Hematopoietic multipotent progenitor cell treated with erythropoietin and hydrocortisone succinate and interleukin-3 and kit ligand, for 4 days (in vitro differentiated cells): ENCODE results near the gene TOR1A.

Source experiments
- DNase-seq: peaks from one replicate; pipeline ENCODE4 v3.0.0-alpha.2; 2015

The TOR1A gene

DNA sequence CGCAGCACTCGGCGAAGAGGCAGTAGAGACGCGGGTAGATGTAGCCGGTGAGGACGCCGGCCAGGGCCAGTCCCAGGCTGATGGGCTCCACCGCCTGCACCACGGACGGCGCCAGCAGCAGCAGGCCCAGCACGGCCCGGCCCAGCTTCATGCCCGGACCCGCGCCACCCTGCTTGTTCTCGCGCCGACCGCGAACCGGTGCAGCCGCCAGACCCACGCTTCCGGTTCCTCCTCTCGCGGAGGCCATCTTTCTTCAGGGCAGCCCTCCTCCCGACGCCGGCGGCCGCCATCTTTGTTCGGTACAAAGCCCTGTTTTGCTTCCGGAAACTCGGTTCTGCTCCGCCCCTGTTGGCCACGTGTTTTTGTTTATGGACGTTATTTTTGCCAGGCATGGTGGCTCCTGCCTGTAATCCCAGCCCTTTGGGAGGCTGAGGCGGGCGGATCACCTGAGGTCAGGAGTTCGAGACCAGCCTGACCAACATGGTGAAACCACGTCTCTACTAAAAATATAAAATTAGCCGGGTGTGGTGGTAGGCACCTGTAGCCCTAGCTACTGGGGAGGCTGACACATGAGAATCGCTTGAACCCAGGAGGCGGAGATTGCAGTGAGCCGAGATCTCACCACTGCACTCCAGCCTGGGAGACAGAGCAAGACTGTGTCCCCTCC, at the start of gene TOR1A:
TSS of gene TOR1A (minus strand) at position 202 of the 667 bp plus-strand sequence. CDS start at position 151, 51 bp downstream.
- DNase-seq, result peak; percentile 97

- DNase-seq, result no peak
Observed at GRCh38 chr9:129871046-129871445, 47.1 kb upstream of the TOR1A start.

- no peak for DNase-seq
Observed at GRCh38 chr9:129869585-129870501, 45.9 kb upstream of the TOR1A start.

DNA sequence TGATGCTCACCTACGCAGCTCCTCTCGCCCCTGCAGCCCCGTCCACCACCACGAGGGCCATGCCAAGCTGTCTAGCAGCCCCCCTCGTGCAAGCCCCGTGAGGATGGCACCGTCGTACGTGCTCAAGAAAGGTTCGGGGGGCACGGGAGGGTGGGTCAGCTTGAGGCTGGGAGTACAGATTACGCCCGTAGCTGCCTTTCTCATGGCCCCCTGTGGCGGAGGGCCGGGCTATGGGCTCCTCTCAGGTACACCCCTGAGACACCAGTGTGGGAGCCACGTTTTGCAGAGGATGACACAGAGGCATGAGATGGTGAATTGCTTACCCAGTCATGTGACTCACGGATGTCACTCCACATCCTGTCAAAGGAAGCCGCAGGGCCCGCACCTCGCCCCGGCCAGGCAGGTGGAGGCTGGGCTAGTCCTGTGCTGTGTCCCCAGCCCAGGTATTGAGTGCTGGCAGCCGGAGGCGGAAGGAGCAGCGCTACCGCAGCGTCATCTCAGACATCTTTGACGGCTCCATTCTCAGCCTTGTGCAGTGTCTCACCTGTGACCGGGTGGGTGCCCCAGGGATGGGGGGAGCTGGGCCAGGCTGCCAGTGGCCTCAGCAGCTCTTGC, 45.0 kb upstream of the TOR1A start:
- DNase-seq, result no peak

- DNase-seq, result no peak
Observed at GRCh38 chr9:129868023-129868871, 44.3 kb upstream of the TOR1A start.

DNA sequence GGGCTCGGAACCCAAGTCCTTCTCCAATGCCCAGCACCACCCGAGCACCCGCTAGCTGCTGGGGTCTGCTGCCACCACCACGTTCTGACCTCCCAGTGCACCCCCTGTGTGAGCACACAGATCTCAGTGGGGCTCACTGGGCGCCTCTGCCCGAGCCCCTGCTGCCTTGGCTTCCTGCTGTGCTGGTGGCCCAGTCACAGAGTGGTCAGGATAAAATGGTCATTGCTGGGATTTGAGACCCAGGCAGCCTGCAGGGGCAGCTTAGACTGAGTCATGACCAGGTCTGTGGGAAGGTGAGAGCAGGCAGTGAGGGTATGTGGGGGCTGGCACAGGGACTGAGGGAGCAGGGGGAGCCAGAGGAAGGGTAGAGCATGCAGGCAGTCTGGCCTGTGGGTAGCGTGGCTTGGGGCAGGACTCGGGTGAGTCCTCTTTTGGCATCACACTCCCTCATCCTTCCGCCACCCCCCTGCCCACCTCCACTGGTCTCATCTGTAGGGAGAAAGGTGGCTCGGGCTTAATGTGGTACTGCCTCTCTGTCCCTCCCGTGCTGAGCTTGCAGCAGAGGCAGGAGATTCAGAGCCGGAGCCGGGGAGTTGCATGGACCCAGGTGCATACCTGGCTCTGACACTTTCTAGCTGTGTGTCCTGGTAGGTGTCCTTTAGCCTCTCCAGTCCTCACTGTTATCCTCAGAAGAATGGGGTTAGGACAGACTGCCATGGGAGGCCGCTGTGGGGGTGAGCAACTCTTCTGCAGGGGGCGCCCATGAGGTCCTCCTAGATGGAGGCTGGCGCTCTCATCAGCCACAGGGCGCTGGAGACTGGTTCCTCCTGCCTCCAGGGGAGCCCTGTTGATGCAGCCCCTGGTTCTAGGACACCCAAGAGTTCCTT, 43.4 kb upstream of the TOR1A start:
- DNase-seq, result peak; percentile 57

DNA sequence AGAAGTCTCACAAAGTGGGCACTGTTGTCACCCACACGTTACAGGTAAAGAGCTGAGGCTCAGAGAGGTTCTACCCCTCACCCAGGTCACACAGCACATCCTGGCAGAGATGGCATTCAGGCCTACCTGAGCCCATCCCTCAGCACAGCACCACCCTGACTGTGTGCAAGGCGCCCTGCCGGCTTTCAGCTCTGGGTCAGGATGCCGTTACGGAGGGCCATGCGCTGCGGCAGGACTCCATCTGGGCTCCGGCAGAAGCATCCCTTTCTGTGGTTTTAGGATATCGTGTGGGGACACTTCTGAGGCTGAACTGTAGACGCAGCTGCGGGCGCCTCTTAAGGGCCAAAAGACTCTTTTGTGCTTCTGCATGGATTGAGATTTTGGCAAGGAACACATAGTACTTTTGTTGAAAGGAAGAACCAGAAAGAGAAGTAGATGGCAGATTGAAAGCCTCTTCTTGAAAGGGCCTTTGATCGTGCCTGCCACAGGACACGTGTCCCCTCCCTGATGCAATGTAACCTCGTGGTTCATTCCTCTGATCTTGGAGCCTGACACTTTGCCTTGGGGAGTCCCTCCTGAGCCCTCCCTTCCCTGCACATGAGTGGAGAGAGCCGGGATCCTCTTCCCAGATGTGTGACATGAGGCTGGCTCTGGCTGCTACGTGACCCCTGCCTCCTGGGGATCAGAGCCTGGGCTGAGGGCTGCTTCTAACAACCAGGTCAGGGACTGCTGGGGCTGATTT, 42.6 kb upstream of the TOR1A start:
- peak; percentile 57 for DNase-seq

DNA sequence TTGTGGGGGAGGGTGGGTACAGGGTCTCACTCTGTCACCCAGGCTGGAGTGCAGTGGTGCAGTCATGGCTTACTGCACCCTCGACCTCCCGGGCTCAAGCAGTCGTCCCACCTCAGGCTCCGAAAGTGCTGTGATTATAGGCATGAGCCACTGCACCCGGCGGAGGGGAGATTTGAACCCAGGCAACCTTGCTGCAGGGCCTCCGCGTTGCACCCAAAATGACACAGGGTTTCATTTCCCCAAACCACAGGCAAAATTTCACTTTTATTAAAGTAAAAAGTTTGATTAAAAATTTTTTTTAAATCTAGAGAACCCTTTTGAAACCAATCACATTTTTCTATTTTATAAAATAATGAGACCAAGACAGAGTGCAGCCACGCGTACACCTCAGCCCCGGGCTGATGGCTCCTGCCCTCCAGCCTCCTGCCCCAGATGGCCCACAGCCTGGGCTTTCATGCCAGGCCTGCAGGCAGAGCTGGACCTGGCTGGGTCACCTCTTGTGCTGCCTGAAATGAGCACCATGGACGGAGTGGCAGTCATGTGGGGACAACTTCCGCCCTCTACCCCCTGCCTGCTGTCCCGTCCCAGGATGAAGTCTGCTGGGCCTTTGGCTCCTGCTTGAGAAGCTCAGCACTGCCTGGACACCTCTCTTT, 41.9 kb upstream of the TOR1A start:
- no peak for DNase-seq

DNA sequence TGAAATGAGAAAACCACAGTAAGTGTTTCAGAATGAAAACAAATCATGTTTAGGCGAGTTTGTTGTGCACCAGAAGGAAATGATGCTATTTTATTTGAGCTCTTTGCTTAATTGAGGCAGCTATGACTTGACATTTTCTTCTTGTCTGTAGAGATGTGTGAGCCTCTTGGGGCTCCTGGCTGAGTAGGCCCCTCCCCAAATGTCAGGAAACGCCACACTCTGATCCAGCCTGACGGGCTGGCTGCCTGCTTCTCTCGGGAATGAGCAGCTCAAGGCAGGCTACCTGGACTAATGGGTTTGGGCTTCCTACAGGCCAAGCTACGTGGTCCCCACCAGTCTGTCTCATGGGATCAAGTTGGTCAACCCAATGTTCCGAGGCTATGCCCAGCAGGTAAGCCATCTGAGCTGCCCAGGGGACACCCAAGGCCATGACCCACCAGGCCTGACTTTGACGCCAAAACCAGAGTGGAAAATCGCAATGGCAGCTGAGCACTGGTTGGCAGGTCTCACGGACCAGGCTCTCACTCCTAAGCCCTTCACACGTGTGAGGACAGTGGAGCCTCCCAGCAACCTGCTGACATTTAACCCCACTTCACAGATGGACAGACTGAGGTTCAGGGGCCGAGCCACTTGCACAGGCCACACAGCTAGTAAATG, 41.2 kb upstream of the TOR1A start:
- DNase-seq, result peak; percentile 33

DNA sequence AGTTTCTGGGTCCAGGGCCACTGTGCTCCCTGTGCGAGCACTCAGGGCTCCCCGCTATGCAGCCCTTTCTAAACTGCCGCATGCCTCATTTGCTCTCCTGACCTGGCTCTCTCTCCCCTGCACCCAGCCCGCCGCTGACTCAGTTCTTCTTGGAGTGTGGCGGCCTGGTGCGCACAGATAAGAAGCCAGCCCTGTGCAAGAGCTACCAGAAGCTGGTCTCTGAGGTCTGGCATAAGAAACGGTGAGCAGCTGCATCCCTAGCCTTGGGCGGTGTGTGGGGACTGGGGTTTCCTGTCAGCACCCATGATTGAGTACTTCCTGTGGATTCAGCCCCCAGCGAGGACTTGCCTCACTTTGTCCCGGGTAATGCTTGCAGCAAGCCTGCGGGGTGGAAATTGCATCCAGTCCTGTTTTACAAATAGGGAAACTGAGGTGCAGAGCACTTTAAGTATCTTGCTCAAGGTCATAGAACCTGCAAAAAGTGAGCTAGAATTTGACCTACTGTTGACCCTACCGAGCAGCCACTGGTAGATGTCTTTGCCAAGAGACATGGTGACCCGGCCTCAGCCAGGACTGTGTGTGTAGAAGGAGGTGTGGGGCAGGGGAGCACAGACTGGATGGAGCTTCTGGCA, 39.2 kb upstream of the TOR1A start:
- peak; percentile 100 for DNase-seq

DNA sequence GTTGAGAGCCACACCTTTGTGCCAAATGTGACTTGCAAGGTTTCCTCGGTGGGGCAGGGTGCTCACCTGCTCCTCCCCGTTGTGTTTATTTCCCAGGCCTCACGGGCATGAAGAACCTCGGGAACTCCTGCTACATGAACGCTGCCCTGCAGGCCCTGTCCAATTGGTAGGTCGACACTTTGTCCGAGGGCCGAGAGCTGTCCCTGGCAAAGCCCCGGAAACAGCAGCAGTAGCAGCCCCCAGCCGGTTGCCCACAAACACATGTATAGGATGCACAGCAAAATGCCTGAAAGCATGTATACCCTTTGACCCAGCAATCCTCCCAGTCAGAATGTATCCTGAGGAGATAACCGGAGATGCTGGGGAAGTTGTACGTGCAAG, 37.5 kb upstream of the TOR1A start:
- no peak for DNase-seq

GRCh38 chr9:129860653-129861446, 36.9 kb upstream of the TOR1A start:
- peak; percentile 48 for DNase-seq

DNA sequence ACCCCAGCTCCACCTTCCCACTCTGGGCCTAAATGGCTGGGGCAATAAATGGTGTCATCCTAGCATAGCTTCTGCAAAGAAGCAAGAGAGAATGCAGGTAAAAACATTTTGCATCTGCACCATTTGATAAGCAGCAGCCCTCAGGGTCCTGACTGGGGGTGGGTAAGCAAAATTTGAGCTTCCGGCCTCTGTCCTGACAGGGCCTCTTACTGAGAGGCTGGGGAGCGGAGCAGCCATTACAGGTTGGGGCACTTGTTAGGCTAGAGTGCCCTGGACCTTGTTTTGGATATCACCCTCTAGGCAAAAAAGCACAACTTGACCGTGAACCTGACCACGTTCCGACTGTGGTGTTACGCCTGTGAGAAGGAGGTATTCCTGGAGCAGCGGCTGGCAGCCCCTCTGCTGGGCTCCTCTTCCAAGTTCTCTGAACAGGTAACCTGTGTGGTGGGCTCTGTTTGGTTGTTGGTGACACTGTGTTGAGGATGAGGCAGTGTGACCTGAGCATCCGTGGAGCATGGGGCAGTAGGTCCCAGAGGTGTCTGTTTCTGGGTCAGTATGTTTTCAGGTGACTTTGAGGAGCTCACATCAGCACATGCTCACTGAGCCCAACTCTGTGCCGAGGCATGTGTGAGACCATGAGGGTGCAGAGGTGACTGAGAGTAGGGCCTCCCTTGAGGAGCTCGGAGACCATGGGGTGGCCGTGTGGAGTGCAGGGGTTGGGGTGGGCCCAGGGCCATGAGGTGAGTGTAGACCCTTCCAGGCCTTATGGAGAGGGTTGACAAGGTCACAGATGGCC, 34.4 kb upstream of the TOR1A start:
- DNase-seq, result no peak

GRCh38 chr9:129857207-129857606, 33.3 kb upstream of the TOR1A start:
- DNase-seq, result peak; percentile 46

DNA sequence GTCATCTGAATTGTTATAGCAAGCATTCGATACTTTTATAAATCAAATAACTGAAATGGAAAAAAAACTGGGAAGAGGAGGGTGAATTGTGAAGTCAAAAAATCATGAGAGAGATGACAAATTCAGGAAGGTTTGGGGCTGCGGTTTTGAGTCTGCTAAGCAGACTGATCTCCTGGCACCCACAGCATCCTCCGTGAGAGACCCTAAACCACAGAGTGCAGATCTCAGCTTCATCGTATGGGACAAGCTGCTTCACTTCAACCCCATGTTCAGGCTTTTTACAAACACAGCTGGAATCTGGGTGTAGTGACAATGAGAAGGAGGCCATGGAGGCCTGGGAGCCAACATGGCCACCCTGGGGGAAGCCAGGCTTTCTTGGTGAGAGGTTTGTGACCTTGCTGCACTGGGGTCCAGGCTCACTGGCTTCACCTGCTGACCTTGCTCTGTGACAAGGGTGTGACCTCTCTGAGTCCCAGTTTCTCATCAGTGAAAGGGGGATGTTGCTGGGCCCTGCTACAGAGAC, 30.7 kb upstream of the TOR1A start:
- peak; percentile 42 for DNase-seq

- DNase-seq, result no peak
Observed at GRCh38 chr9:129853614-129854013, 29.7 kb upstream of the TOR1A start.

- no peak for DNase-seq
Observed at GRCh38 chr9:129852579-129852978, 28.6 kb upstream of the TOR1A start.
